ENCODE results near the gene CEP128. TPM values are rescaled to one million over a fixed set of nuclear protein-coding genes. Genes with fewer than 3 reads are reported as not detected.

The CEP128 gene
- total RNA-seq, 1 experiment from 2014 or later = 16.4 TPM

DNA sequence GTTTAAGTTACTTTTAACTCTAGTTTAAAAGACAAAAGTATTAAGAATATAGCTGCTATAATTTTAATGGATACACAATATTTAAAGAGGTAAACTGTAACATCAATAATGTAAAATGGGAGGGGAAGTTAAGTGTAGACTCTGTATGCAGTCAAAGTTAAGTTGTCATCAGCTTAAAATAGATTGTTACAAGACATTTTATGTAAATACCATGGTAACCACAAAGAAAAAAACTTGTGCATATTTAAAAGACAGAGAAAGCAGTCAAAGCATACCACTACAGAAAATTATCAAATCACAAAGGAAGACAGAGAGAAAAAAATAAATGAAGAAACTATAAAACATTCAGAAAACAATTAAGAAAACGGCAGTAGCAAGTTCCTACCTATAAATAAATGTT is 73.3 kb downstream of the CEP128 start:
- no peaks in the 10 kb centered on the region for H3K4me1 ChIP-seq (ENCODE audit: control insufficient read depth in 1 of 2, insufficient read depth in 2 of 2, low read length in 2 of 2)
- H3K36me3 ChIP-seq (ENCODE audit: control insufficient read depth in 1 of 2, insufficient read depth in 2 of 2, low read length in 2 of 2) = no peaks in the 10 kb centered on the region
- no peaks in the 10 kb centered on the region for H3K79me2 ChIP-seq (ENCODE audit: insufficient read depth, low read length)
- DNase-seq (ENCODE audit: low read depth, low spot score) (no peak), ATAC-seq (no peak)
- no peaks in the 10 kb centered on the region for H3K9me2 ChIP-seq (ENCODE audit: insufficient read depth)
- H3K4me2 ChIP-seq (ENCODE audit: low read length) = no peak overlapping the region
- CTCF ChIA-PET = no interaction called here
- intact Hi-C loops (cut with micrococcal nuclease) = no loop called here
- BruUV-seq (replicated peaks) = no TSS peak
- H3K27me3 ChIP-seq (ENCODE audit: insufficient read depth, low read length) = no peaks in the 10 kb centered on the region
- POLR2A ChIA-PET = no interaction called here
- TF ChIP-seq CBX3 (IDR thresholded peaks at IDR 0.05; ENCODE audit: low read depth) (no peak), JUND (IDR thresholded peaks at IDR 0.05) (no peak), EZH2phosphoT487 (IDR thresholded peaks at IDR 0.05; ENCODE audit: borderline replicate concordance) (no peak), ZFX (IDR thresholded peaks at IDR 0.05) (no peak), SP1 (IDR thresholded peaks at IDR 0.05; ENCODE audit: low read depth) (no peak), EGR1 (IDR thresholded peaks at IDR 0.05; ENCODE audit: low read depth) (no peak), POLR2A (IDR thresholded peaks at IDR 0.05; ENCODE audit: borderline replicate concordance, extremely low read depth, insufficient read depth, insufficient read length) (no peak), POLR2AphosphoS5 (IDR thresholded peaks at IDR 0.05; ENCODE audit: low read depth, low read length) (no peak), EZH2 (IDR thresholded peaks at IDR 0.05) (no peak)
- TF ChIP-seq, protein P1, sequence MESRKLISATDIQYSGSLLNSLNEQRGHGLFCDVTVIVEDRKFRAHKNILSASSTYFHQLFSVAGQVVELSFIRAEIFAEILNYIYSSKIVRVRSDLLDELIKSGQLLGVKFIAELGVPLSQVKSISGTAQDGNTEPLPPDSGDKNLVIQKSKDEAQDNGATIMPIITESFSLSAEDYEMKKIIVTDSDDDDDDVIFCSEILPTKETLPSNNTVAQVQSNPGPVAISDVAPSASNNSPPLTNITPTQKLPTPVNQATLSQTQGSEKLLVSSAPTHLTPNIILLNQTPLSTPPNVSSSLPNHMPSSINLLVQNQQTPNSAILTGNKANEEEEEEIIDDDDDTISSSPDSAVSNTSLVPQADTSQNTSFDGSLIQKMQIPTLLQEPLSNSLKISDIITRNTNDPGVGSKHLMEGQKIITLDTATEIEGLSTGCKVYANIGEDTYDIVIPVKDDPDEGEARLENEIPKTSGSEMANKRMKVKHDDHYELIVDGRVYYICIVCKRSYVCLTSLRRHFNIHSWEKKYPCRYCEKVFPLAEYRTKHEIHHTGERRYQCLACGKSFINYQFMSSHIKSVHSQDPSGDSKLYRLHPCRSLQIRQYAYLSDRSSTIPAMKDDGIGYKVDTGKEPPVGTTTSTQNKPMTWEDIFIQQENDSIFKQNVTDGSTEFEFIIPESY (IDR thresholded peaks at IDR 0.05; ENCODE audit: extremely low read depth, insufficient replicate concordance, low read length) = no peak
- TF ChIP-seq, protein P2, sequence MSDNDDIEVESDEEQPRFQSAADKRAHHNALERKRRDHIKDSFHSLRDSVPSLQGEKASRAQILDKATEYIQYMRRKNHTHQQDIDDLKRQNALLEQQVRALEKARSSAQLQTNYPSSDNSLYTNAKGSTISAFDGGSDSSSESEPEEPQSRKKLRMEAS (IDR thresholded peaks at IDR 0.05) = no peak
- H3K9me3 ChIP-seq (ENCODE audit: control insufficient read depth in 1 of 2, insufficient read depth in 1 of 2, low read depth in 1 of 2, low read length in 2 of 2) = peaks cover 0 to 8% of the 10 kb centered on the region in 2 experiments; a peak in 1 of 4 replicates
- H3K4me3 ChIP-seq (replicated peaks in 1 of 2; ENCODE audit: low read depth in 1 of 2, low read length in 2 of 2) = no peak overlapping the region
- H2AFZ ChIP-seq (ENCODE audit: low read depth, low read length, poor library complexity, severe bottlenecking) = no peak overlapping the region
- H4K20me1 ChIP-seq (ENCODE audit: insufficient read depth) = no peaks in the 10 kb centered on the region
- H3K9ac ChIP-seq (ENCODE audit: low read length) = no peak overlapping the region
- RAD21 ChIA-PET (ENCODE audit: low non-redundant PET in 1 of 2, low total read pairs in 2 of 2, uncharacterized antibody in 2 of 2, unreplicated experiment in 2 of 2) = no interaction called here
- H3K27ac ChIP-seq (ENCODE audit: low read depth, low read length) = no peak overlapping the region

All from HCT116 (cell line).